Mesendoderm (in vitro differentiated cells): ENCODE data around the gene FOXD3.

Source experiments
- DNase-seq: peaks from one replicate; pipeline ENCODE4 v3.0.0; 2013
- H2AK5ac ChIP-seq: 2 replicates; pipeline ENCODE4 v1.6.1; 2013; ENCODE audit warnings: low read length, inconsistent platforms
- H2BK120ac ChIP-seq: 2 replicates; pipeline ENCODE4 v1.6.1; 2013; ENCODE audit warnings: low read depth, mild to moderate bottlenecking, low read length, moderate library complexity, mixed read lengths
- H2BK15ac ChIP-seq: replicated peaks from 2 replicates; pipeline ENCODE4 v1.6.1; 2013; ENCODE audit warnings: low read depth, mild to moderate bottlenecking, moderate library complexity
- H2BK5ac ChIP-seq: 2 replicates; pipeline ENCODE4 v1.6.1; 2013; ENCODE audit warnings: low read length, inconsistent platforms
- H3K18ac ChIP-seq: 2 replicates; pipeline ENCODE4 v1.6.1; 2013; ENCODE audit warnings: mild to moderate bottlenecking, low read length, mixed read lengths
- H3K23ac ChIP-seq: one replicate; pipeline ENCODE4 v1.6.1; 2013; ENCODE audit warnings: low read length
- H3K27ac ChIP-seq: 2 replicates; pipeline ENCODE4 v1.5.1; 2013; ENCODE audit warnings: low read depth, mild to moderate bottlenecking, inconsistent platforms, low read length, moderate library complexity
- H3K27me3 ChIP-seq: 2 replicates; pipeline ENCODE4 v1.6.1; 2013; ENCODE audit warnings: low read length, control low read depth, mild to moderate bottlenecking, inconsistent platforms; ENCODE audit not compliant: insufficient read depth, poor library complexity
- H3K36me3 ChIP-seq: 2 replicates; pipeline ENCODE4 v1.6.1; 2013; ENCODE audit warnings: low read length, inconsistent platforms; ENCODE audit not compliant: control insufficient read depth, insufficient read depth
- H3K4ac ChIP-seq: one replicate; pipeline ENCODE4 v1.6.1; 2013; ENCODE audit warnings: low read depth, mild to moderate bottlenecking, low read length, moderate library complexity
- H3K4me1 ChIP-seq: 2 replicates; pipeline ENCODE4 v1.6.1; 2013; ENCODE audit warnings: low read depth, low read length, inconsistent platforms; ENCODE audit not compliant: control insufficient read depth
- H3K4me2 ChIP-seq: 2 replicates; pipeline ENCODE4 v1.6.1; 2013; ENCODE audit warnings: low read length
- H3K4me3 ChIP-seq: 2 replicates; pipeline ENCODE4 v1.5.1; 2013; ENCODE audit warnings: mild to moderate bottlenecking, low read length
- H3K56ac ChIP-seq: one replicate; pipeline ENCODE4 v1.6.1; 2013; ENCODE audit warnings: low read length
- H3K79me1 ChIP-seq: 2 replicates; pipeline ENCODE4 v1.6.1; 2013; ENCODE audit warnings: low read length, inconsistent platforms
- H3K79me2 ChIP-seq: 2 replicates; pipeline ENCODE4 v1.6.1; 2013; ENCODE audit warnings: mild to moderate bottlenecking, low read length; ENCODE audit not compliant: control insufficient read depth, insufficient read depth
- H3K9ac ChIP-seq: 2 replicates; pipeline ENCODE4 v1.6.1; 2013; ENCODE audit warnings: low read length, inconsistent platforms
- H4K5ac ChIP-seq: one replicate; pipeline ENCODE4 v1.6.1; 2013; ENCODE audit warnings: low read length
- H4K8ac ChIP-seq: one replicate; pipeline ENCODE4 v1.6.1; 2013; ENCODE audit warnings: low read depth, mild to moderate bottlenecking, control low read depth, low read length, moderate library complexity
- WGBS: extraction: QIAGEN DNeasy Blood & Tissue Kit; methylation state at CpG from one replicate; pipeline ENCODE4 v1.1.7; 2013; ENCODE audit warnings: low lambda C conversion rate, missing lambda C conversion rate; ENCODE audit not compliant: insufficient coverage; ENCODE audit errors: extremely low coverage; 5-methylcytosine and 5-hydroxymethylcytosine counted together

Gene FOXD3

DNA sequence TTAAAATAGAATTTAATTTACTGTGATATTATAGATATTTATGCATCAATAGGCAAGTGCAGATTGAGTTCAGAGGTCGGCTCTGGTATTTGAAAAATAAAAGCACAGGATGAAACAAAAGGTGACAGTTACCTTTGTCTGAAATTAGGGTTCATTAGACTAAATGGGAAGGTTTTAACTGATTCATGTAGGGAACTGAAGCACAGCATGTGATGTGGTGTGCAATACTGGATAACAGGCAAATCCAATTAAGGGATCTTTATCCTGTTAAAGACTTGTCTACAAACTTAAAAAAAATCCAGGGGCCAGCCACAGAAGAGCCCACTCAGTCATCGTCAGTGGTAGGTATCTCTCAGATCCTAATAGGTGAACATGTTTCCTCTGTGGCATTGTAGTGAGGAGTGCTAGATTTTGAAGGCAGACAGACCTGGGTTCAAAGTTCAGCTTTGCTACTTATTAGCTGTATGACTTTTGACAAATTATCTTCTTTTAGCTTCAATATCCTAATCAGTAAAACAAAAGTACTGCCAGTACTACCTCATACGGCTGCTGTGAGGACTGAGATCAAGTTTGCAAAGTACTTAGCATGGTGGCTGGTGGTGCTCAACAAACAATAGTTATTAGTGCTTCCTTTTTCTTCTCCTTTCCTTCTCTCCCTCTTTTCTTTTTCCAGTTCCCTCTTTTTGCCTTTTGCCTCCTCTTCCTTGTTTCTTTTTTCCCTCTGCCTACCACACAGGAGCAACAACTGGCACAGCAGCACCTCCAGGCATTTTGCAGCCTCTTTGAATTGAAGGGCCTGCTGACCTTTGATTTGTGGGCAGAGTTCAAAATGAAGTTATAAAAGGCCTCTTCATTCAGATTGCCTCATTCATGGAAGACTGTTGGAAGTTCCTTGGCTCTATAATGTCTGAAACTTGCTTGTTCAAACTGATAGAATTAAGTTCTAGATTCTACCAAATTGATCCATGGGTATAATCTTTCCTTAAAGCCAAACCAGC is 44.9 kb upstream of the FOXD3 start:
- no CpG with 5 or more reads among the region's 3 CpGs for WGBS
- Histone ChIP-seq H3K27ac (no peak overlapping the region), H3K4ac (no peak overlapping the region), H3K79me2 (no peaks in the 10 kb centered on the region), H2BK15ac (no peak overlapping the region), H3K18ac (peak overlapping the region; percentile 39), H3K27me3 (no peaks in the 10 kb centered on the region), H3K23ac (no peak overlapping the region), H4K8ac (no peak overlapping the region), H3K4me1 (no peaks in the 10 kb centered on the region), H3K36me3 (no peaks in the 10 kb centered on the region), H2AK5ac (no peak overlapping the region), H3K9ac (no peak overlapping the region), H3K4me3 (no peak overlapping the region), H4K5ac (no peak overlapping the region), H3K4me2 (no peak overlapping the region), H2BK120ac (no peak overlapping the region), H3K79me1 (no peaks in the 10 kb centered on the region), H2BK5ac (no peak overlapping the region), H3K56ac (no peak overlapping the region)
- DNase-seq: no peak

DNA sequence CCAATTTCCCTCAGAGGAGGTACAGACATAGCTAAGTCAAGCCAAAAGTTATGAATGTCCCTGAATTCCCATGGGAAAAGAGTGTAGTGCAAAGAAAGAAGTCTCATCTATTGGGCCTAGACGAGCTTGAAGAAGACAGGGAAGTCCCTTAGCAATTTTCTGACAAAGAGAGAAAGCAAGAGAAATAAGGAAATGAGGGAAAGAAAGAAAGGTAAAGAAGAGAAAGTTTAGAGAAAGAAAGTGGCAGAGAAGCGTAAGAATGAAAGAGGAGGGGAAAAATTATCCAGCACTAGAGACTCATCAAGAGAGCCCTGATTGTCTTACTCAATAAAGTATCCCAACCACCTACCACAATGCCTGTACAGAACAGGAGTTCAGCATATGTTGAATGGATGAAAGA is 40.6 kb upstream of the FOXD3 start:
- no peak overlapping the region for H3K4me3 ChIP-seq
- no peaks in the 10 kb centered on the region for H3K36me3 ChIP-seq
- no peak overlapping the region for H3K4ac ChIP-seq
- H2AK5ac ChIP-seq: no peak overlapping the region
- no peak overlapping the region for H2BK5ac ChIP-seq
- no peak overlapping the region for H3K56ac ChIP-seq
- H3K4me2 ChIP-seq: no peak overlapping the region
- H3K4me1 ChIP-seq: no peaks in the 10 kb centered on the region
- WGBS: 100% methylated on average over 1 of the region's 2 CpGs
- no peak overlapping the region for H2BK120ac ChIP-seq
- no peak overlapping the region for H4K5ac ChIP-seq
- no peak overlapping the region for H3K27ac ChIP-seq
- DNase-seq: no peak
- H3K23ac ChIP-seq: no peak overlapping the region
- no peaks in the 10 kb centered on the region for H3K79me2 ChIP-seq
- no peak overlapping the region for H3K18ac ChIP-seq
- no peak overlapping the region for H2BK15ac ChIP-seq
- H3K79me1 ChIP-seq: no peaks in the 10 kb centered on the region
- no peak overlapping the region for H4K8ac ChIP-seq
- H3K27me3 ChIP-seq: no peaks in the 10 kb centered on the region
- no peak overlapping the region for H3K9ac ChIP-seq

DNA sequence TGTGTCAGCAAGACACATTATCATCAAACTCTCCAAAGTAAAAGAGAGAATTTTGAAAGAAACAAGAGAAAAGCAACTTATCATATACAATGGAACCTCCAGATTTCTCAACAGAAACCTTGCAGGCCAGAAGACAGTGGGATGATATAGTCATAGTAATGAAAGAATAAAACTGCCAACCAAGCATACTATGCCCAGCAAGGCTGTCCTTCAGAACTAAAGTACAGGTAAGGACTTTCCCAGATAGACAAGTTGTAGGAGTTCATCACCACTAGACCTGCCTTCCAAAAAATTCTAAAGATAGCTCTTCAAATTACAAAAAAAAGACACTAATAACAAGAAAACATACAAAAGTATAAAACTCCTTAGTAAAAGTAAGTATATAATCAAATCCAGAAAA is 33.2 kb upstream of the FOXD3 start:
- H3K79me1 ChIP-seq: no peaks in the 10 kb centered on the region
- no peak overlapping the region for H3K27ac ChIP-seq
- no peak overlapping the region for H3K4me3 ChIP-seq
- H3K4me2 ChIP-seq: no peak overlapping the region
- no peaks in the 10 kb centered on the region for H3K4me1 ChIP-seq
- H3K23ac ChIP-seq: no peak overlapping the region
- H3K56ac ChIP-seq: no peak overlapping the region
- H4K5ac ChIP-seq: no peak overlapping the region
- no peak overlapping the region for H2AK5ac ChIP-seq
- DNase-seq: no peak
- no peaks in the 10 kb centered on the region for H3K27me3 ChIP-seq
- no peak overlapping the region for H3K18ac ChIP-seq
- no peak overlapping the region for H2BK15ac ChIP-seq
- no peaks in the 10 kb centered on the region for H3K79me2 ChIP-seq
- H3K9ac ChIP-seq: no peak overlapping the region
- H4K8ac ChIP-seq: no peak overlapping the region
- H3K4ac ChIP-seq: no peak overlapping the region
- no peaks in the 10 kb centered on the region for H3K36me3 ChIP-seq
- H2BK5ac ChIP-seq: no peak overlapping the region
- H2BK120ac ChIP-seq: no peak overlapping the region

DNA sequence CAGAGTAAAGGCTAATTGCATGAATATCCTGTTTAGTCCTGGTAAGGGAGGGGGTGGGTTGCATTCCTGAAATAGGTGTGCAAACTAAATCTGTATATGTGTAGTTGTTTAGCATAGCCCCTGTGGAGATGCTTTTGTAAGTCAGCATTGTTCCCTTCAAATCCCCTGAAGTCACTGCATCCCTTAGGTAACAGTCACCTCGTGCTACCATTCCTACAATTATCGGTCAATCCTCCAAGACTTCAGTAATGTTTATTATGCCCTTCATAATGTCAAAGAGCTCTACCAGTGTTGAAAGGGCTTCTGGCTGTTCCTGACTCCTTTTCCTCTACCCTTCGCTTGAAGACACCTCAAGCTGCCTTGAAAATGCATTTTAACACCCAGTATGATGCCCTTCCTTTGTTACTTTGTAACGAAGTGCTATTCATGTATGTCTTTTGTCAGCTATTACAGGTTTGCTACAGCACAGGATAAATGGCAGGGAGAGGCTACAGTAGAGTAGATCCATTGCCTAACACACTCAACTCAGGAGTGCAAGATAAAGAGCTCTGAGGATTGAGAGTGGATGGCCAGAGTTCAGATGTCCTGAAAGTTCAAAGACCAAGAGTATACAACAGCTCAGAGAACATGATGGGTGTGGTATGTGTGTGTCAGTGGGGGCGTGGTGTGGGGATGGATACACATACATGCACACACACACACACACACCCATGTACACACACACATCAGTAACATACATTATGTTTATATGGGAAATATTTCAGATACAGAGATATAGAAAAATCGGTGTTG is 27.4 kb upstream of the FOXD3 start:
- Histone ChIP-seq H3K9ac (no peak overlapping the region), H3K27ac (peak overlapping the region; percentile 40), H3K36me3 (no peaks in the 10 kb centered on the region), H3K56ac (no peak overlapping the region), H3K27me3 (no peaks in the 10 kb centered on the region), H4K5ac (no peak overlapping the region), H3K4me2 (no peak overlapping the region), H3K79me2 (no peaks in the 10 kb centered on the region), H3K4me3 (no peak overlapping the region), H3K79me1 (no peaks in the 10 kb centered on the region), H3K18ac (no peak overlapping the region), H3K4ac (no peak overlapping the region), H3K4me1 (peaks cover 3% of the 10 kb centered on the region), H2BK15ac (no peak overlapping the region), H4K8ac (no peak overlapping the region), H2AK5ac (no peak overlapping the region), H3K23ac (no peak overlapping the region), H2BK120ac (no peak overlapping the region), H2BK5ac (no peak overlapping the region)
- no CpG with 5 or more reads among the region's 6 CpGs for WGBS
- DNase-seq: peak; percentile 82

DNA sequence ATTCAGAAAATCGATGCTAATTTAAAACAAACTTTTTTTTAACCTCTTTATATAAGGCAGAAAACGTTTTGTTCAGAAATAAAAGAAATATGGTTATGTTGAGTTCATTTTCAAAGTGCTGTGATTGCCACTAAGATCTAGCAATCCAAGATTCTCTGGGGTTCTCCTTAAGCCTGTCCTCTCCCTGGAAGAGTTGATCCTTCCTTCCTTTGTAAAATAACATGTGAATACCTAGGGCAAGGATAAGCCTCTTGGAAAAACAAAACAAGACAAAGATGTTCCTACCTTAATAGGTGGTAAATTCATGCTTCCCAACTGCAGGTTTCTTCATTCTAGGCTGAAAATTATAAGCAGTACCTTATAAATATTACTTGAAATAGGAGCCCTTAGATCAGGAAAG is 18.0 kb upstream of the FOXD3 start:
- no CpG with 5 or more reads among the region's 2 CpGs for WGBS
- Histone ChIP-seq H3K4me3 (no peak overlapping the region), H3K4me2 (no peak overlapping the region), H4K8ac (no peak overlapping the region), H2BK120ac (no peak overlapping the region), H4K5ac (no peak overlapping the region), H3K23ac (no peak overlapping the region), H3K79me2 (no peaks in the 10 kb centered on the region), H2BK5ac (no peak overlapping the region), H3K56ac (no peak overlapping the region), H3K4ac (no peak overlapping the region), H3K4me1 (no peaks in the 10 kb centered on the region), H2BK15ac (no peak overlapping the region), H3K27me3 (no peaks in the 10 kb centered on the region), H3K18ac (no peak overlapping the region), H3K79me1 (no peaks in the 10 kb centered on the region), H3K27ac (no peak overlapping the region), H2AK5ac (no peak overlapping the region), H3K36me3 (no peaks in the 10 kb centered on the region), H3K9ac (no peak overlapping the region)
- DNase-seq: no peak
